Mucosa of descending colon (tissue), 3 donors: ENCODE measurements around the gene CACNA2D3. TPM values are rescaled to one million over a fixed set of nuclear protein-coding genes. Genes with fewer than 3 reads are reported as not detected.

Source experiments
- ATAC-seq: fragments of 200-7000 bp; cut with Tn5 transposase; one replicate; pipeline ENCODE4 v1.9.1; 2020; ENCODE audit warnings: mild to moderate bottlenecking, moderate library complexity
- DNase-seq, 3 donors: peaks; one replicate each; pipeline ENCODE4 v3.0.0-alpha.2; 2020
- H3K36me3 ChIP-seq: fragments of 200-600 bp; one replicate; pipeline ENCODE4 v1.8.0; 2021; ENCODE audit warnings: low read depth, mild to moderate bottlenecking
- H3K4me1 ChIP-seq: fragments of 200-600 bp; one replicate; pipeline ENCODE4 v1.8.0; 2021; ENCODE audit warnings: low read depth, mild to moderate bottlenecking
- H3K4me3 ChIP-seq: fragments of 200-600 bp; one replicate; pipeline ENCODE4 v1.8.0; 2021; ENCODE audit warnings: mild to moderate bottlenecking
- H3K9me3 ChIP-seq: fragments of 200-600 bp; one replicate; pipeline ENCODE4 v1.8.0; 2021; ENCODE audit warnings: mild to moderate bottlenecking
- CTCF ChIP-seq: fragments of 200-600 bp; IDR thresholded peaks from one replicate; pipeline ENCODE4 v1.8.0; 2022; ENCODE audit warnings: antibody characterized with exemption, mild to moderate bottlenecking
- intact Hi-C, 2 donors: fragments of 100-400 bp; cut with DNase I in 1 of 2; cut with micrococcal nuclease in 1 of 2; formaldehyde crosslinking; loops; one replicate each; pipeline versions ENCODE4 v1.11.0 to v1.11.1; 2022; cut with DNase I, micrococcal nuclease
- total RNA-seq, 3 donors: library from RNA; stranded (reverse); fragmentation: NEBNext Ultra II Directional in 2 of 3; extraction: Animal tissue kit (Norgen Biotek cat#: 25700) in 2 of 3; gene quantifications; one replicate each; pipeline versions ENCODE4 v1.2.1 to v1.2.4, GENCODE V29; 2021 to 2023
- donor health status: DM: no; HTN: no; CAD: no; lungs with moderate emphysema.
- donor health status: DM: no; HTN: no; CAD: no.
- donor health status: DM: no; HTN: yes; CAD: no.

The CACNA2D3 gene
- total RNA-seq, 3 donors from 2014 or later = 0.34 to 3.5 (median 0.55) TPM

GRCh38 chr3:54831112-54831511 lies 708.8 kb downstream of the CACNA2D3 start:
- H3K4me3 ChIP-seq = no peak overlapping the region
- H3K4me1 ChIP-seq = no peaks in the 10 kb centered on the region
- intact Hi-C loops = no loop called here
- no peak for TF ChIP-seq CTCF
- no peak for DNase-seq
- no peaks in the 10 kb centered on the region for H3K36me3 ChIP-seq
- ATAC-seq = no peak
- peaks cover 6% of the 10 kb centered on the region for H3K9me3 ChIP-seq

- DNase-seq = no peak
- no peaks in the 10 kb centered on the region for H3K4me1 ChIP-seq
- no peak overlapping the region for H3K4me3 ChIP-seq
- intact Hi-C loops = no loop called here
- H3K9me3 ChIP-seq = peaks cover 6% of the 10 kb centered on the region
- TF ChIP-seq CTCF = no peak
- no peaks in the 10 kb centered on the region for H3K36me3 ChIP-seq
- no peak for ATAC-seq
Observed at GRCh38 chr3:54832876-54833275, 710.5 kb downstream of the CACNA2D3 start.

GRCh38 chr3:54835701-54836100 lies 713.3 kb downstream of the CACNA2D3 start:
- DNase-seq (no peak), ATAC-seq (no peak)
- H3K9me3 ChIP-seq = peaks cover 1% of the 10 kb centered on the region
- no peak for TF ChIP-seq CTCF
- H3K4me1 ChIP-seq = no peaks in the 10 kb centered on the region
- intact Hi-C loops = no loop called here
- H3K36me3 ChIP-seq = no peaks in the 10 kb centered on the region
- no peak overlapping the region for H3K4me3 ChIP-seq

- H3K9me3 ChIP-seq = no peaks in the 10 kb centered on the region
- DNase-seq (no peak), ATAC-seq (no peak)
- TF ChIP-seq CTCF = no peak
- no peak overlapping the region for H3K4me3 ChIP-seq
- intact Hi-C loops = no loop called here
- H3K36me3 ChIP-seq = no peaks in the 10 kb centered on the region
- H3K4me1 ChIP-seq = no peaks in the 10 kb centered on the region
Observed at GRCh38 chr3:54836871-54837270, 714.5 kb downstream of the CACNA2D3 start.

- Histone ChIP-seq H3K36me3 (no peaks in the 10 kb centered on the region), H3K4me1 (no peaks in the 10 kb centered on the region), H3K4me3 (no peak overlapping the region), H3K9me3 (no peaks in the 10 kb centered on the region)
- ATAC-seq (no peak), DNase-seq (peak in 1 of 3 donors; percentile 13)
- intact Hi-C loops = no loop called here
- no peak for TF ChIP-seq CTCF
Observed at GRCh38 chr3:54837964-54838363, 715.6 kb downstream of the CACNA2D3 start.

GRCh38 chr3:54841471-54841870 lies 719.1 kb downstream of the CACNA2D3 start:
- TF ChIP-seq CTCF = no peak
- intact Hi-C loops = no loop called here
- H3K9me3 ChIP-seq = no peaks in the 10 kb centered on the region
- no peaks in the 10 kb centered on the region for H3K4me1 ChIP-seq
- H3K36me3 ChIP-seq = no peaks in the 10 kb centered on the region
- DNase-seq (no peak), ATAC-seq (peak; percentile 22)
- no peak overlapping the region for H3K4me3 ChIP-seq
